GM21723 (cell line): ENCODE data around the gene RTN4RL2.
"Not testable (repeated sequence)": the region's sequence is repeated elsewhere in the genome, so short reads cannot be mapped to it uniquely, and the experiment has no call there.

Experiments
- ATAC-seq: cut with Tn5 transposase; IDR thresholded peaks from one replicate; pipeline ENCODE4 v1.9.1; 2021; ENCODE audit warnings: mild to moderate bottlenecking, moderate library complexity; ENCODE audit not compliant: unreplicated experiment

RTN4RL2 gene

DNA sequence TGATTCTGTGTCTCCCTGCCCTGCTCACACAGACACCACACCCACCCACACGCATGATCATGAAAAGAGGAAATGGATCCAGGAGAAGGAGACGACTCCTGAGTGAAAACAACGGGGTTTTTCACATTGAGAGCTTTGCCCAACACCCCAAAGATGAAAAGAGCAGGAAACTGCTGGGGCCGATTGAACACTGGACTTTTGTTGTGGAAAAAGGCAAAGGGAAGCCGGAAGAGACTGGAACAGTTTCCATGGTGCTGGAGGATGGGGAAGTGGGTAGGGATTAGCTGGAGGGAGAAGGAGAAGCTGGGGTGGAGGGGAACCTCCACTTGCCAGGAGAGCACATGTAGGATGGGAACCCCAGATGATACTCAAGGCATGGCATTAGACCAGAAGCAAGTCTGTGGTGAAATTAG lies 28.2 kb upstream of the RTN4RL2 start:
- ATAC-seq = no peak

GRCh38 chr11:57432714-57433163 lies 27.6 kb upstream of the RTN4RL2 start:
- no peak for ATAC-seq

- ATAC-seq = no peak
Observed at GRCh38 chr11:57434640-57435546, 25.4 kb upstream of the RTN4RL2 start.

GRCh38 chr11:57436031-57436430 lies 24.3 kb upstream of the RTN4RL2 start:
- no peak for ATAC-seq

GRCh38 chr11:57438345-57439285 lies 21.7 kb upstream of the RTN4RL2 start:
- ATAC-seq = no peak

DNA sequence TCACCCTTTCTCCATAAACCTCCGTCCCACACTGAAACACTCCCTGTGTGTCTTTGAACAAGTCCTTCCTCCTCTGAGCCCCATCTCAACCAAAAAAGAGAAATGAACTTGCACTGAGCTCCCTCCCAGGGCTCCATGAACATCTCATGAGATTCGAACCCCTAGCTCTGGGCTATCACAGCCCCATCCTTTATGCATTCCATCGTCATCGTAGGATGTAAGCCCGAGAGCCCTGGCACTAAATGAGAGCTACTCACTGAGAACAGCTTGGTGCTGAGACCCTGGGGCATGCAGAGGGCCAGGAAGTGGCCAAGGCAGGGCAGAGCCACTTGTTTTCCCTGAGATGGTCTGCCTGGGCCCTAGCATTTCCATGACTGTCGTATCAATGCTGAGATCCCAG lies 20.5 kb upstream of the RTN4RL2 start:
- ATAC-seq = no peak

GRCh38 chr11:57440744-57441414 lies 19.4 kb upstream of the RTN4RL2 start:
- ATAC-seq = no peak

DNA sequence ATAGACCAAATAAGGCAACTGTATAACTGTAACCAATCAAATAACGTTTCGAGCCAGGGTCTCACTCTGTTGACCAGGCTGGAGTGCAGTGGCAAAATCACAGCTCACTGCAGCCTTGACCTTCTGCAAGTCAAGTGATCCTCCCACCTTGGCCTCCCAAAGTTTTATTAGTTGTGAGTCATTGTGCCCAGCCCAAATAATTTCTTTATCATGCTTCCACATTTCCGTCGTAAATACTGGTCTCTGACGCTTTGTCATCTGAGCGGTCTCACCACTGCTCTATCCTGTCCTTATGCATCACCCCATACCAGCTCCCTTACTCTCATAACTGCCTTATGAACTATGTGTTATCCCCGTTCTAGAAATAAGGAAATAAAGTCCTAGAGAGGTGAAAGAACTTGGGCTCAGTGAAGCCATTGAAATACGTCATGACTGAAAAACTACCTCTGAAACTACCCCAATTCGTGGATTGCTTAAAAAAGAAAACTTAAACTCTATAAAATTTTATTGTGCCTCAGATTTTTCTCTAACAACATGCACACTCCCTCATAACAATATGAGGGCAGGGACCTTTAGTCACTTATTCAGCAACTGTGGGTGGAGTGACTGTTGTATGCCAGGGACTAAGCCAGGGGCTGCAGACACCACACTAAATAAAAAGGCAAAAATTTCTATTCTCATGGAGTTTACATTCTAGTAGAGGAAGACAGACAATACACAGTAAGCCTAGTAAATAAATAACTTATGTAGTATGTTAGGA lies 15.8 kb upstream of the RTN4RL2 start:
- no peak for ATAC-seq

DNA sequence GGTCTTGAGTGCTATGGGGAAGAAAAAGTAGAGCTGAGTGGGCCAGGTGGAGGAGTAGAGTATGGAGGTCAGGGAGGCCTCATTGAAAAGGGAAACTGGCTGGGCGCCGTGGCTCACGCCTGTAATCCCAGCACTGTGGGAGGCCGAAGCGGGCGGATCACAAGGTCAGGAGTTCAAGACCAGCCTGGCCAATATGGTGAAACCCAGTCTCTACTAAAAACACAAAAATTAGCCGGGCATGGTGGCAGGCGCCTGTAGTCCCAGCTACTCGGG lies 15.3 kb upstream of the RTN4RL2 start:
- not testable (repeated sequence) for ATAC-seq

DNA sequence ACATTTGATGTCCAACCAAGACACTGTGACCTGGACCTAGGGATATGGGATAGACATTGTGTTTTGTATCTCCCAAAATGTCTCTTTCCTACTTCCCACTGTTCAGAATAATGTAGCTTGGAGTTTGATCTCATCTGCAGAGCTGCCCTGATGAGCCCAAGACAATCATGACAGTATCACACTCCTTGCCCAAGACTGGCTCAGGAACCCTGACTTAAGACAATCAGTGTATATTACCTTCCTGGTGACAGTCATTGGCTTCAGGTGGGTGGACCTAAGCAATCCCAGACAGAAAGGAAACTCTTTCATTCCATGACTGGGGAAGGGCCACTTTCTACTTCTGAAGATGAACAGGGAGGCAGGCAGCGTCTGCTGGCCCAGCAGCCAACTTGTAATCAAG lies 14.3 kb upstream of the RTN4RL2 start:
- no peak for ATAC-seq

- no peak for ATAC-seq
Observed at GRCh38 chr11:57453543-57454177, 6.7 kb upstream of the RTN4RL2 start.

DNA sequence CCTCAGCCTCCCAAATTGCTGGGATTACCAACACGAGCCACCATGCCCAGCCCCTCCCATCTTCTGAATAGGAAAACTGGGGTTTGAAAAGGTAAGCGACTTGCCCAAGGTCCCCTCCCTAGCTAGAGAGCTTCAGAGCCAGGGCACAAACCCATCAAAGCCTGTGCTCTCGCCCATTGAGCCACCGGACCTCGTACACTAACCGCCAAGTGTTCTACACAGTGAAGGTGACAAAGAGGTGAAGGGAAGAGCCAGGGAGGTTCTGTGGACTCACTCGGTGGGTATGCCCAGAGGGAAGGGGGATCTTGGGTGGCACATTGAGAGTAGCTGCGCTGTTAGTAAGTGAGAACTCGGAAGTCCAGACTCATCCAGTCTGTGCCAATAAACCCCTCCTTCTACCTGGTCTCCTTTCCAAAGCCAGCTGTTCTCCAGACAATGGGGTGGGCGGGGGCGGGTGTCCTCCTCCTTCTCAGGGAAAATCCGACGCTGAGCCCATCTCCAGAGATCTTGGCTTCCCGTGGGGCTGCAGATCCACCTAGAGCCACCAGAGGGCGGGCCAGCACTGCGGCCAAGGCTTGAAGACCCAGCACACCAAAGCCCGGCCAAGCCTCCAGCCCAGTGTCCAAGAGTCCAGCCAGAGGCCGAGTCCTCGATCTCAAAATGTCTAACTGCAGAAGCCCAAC lies 3.2 kb upstream of the RTN4RL2 start:
- peak; percentile 55 for ATAC-seq

DNA sequence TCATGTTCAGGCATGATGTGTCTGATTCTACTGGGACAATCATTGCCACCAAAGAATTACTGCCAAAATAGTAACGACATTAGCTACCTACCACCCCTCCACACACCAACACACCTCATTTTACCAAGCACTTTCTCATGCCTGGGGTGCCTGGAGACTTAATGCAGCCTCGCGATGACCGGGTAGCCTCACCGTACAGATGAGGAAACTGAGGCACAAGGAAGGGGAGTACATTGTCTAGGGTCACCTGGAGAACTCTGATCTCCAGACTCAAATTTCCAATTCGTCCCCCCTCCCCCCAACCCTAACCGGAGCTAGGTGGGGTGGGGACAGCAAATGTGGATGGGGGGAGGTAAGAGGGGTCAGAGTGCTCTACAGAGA lies 2.7 kb upstream of the RTN4RL2 start:
- ATAC-seq = peak; percentile 24

DNA sequence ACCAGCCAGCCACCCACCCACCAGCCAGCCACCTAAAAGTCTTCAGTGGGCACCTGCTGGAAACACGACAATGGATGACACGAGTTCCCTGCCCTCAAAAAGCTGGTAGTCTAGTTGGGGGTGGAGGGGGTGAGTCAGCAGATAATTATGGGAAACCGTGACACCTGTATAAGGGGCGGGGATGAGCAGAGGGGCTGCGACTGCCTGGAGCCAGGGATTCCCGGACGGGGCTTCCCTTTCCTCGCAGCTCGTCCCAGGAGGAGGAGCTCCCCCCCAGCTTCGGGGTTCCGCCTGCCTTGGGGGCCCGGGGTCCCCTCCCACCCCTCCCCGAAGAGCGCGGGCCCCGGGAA lies 2.3 kb upstream of the RTN4RL2 start:
- ATAC-seq = no peak

DNA sequence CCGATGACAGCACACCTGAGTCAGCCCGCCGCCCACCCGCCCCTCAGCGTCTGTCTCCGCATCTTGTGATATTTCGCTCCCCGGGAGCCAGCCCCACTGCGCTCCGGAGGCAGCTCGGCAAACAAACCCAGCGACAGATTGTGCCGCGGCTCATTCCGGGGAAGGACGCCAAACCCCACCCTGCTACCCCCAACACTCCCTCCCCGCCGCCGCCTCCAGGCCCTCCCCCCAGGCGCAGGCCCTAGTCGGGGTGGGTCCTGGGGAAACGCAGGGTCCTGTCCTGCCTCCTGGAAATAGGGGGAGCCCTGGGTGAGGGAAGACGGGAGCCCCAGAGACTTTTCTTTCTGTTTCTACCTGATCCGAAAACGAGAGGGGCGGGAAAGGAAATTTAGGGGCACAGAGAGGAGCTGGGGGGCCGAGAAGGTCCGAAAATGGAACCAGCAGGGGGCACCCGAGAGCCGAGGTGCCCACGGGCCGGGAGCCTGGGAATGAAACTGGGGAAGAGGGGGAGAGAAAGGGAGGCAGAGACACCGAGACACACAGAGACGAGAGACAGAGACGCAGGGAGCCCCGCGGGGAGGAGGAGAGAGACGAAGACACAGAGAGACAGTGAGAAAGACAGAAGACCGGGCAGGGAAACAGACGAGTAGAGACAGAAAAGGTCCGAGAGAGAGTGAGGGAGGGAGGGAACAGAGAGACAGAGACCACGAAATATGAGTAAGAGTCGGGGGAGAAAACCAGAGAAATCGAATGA lies 1.7 kb upstream of the RTN4RL2 start:
- no peak for ATAC-seq

- no peak for ATAC-seq
Observed at GRCh38 chr11:57459164-57460021, 935 bp upstream of the RTN4RL2 start.

DNA sequence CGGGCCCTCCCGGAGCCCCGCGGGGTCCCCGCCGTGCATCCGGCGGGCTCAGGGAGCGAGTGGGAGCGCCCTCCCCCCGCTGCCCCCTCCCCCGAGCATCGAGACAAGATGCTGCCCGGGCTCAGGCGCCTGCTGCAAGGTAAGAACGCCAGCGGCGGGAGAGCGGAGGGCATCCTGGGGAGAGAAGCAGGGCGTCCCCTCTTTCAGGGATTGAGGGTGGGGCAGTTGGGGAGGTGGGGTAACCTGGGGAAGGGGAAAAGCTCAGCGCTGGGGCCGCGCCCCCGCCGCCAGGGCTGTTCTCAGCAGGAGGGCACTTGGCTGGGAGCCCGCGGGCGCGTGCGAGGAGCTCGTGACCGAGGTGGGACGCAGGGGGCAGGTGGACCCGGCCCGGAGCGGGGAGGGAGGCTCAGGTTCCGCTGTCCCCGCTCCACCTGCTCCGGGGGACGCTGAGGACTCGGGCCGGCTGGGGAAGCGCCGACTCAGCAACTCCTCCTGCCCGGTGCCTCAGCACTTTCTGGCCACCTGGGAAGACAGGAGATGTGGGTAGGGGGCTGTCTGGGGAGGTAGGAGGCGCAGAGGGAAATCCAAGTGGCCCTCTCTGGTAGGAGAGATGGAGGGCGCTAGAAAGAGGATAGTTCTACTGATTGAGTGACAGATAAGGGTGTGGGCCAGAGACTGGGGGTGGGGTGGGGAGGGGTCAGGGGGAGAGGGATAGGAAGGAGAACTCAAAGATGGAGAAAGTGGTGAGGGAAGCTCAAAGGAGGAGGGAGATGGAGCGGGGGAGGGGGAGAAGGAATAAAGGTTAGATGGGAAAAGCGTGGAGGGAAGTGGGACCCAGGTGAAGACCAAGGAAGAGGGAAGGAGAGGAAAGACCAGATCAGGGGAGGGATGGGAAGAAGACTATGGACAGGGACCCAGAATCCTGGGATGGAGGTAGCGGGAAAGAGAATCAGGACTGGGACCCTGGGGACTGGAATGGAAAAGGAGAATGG lies 726 bp downstream of the RTN4RL2 start:
- ATAC-seq = peak; percentile 2
